WI38 (cell line): Measurements from ENCODE around the gene ZNF592.
"Not testable (repeated sequence)": the region's sequence is repeated elsewhere in the genome, so short reads cannot be mapped to it uniquely, and the experiment has no call there.

Source experiments
- H3K4me3 ChIP-seq: 2 replicates; pipeline ENCODE4 v1.5.1; 2011; ENCODE audit warnings: low read depth, mild to moderate bottlenecking, control low read depth, low read length
- CTCF ChIP-seq: IDR thresholded peaks from 2 replicates; pipeline ENCODE4 v1.5.1; 2012; ENCODE audit warnings: low read depth, mild to moderate bottlenecking, control low read depth, low read length

Gene ZNF592

GRCh38 chr15:84749111-84749991 is 959 bp downstream of the ZNF592 start:
- TF ChIP-seq CTCF = no peak
- H3K4me3 ChIP-seq = peak overlapping the region; percentile 95

GRCh38 chr15:84750583-84751092 is 2.2 kb downstream of the ZNF592 start:
- no peak overlapping the region for H3K4me3 ChIP-seq

GRCh38 chr15:84751721-84752120 is 3.3 kb downstream of the ZNF592 start:
- H3K4me3 ChIP-seq = not testable (repeated sequence)

More at GRCh38 chr15:84750583-84751092, 2.2 kb downstream of the ZNF592 start:
- TF ChIP-seq CTCF = no peak

- TF ChIP-seq CTCF = no peak
- H3K4me3 ChIP-seq = no peak overlapping the region; the same call in 1 of the 2 replicates
These were observed 3.8 kb downstream of the ZNF592 start for GRCh38 chr15:84752195-84752594.

- TF ChIP-seq CTCF = no peak
These were observed 4.3 kb downstream of the ZNF592 start for GRCh38 chr15:84752700-84753099.

GRCh38 chr15:84754889-84755288 is 6.5 kb downstream of the ZNF592 start:
- H3K4me3 ChIP-seq = not testable (repeated sequence)

More at GRCh38 chr15:84752700-84753099, 4.3 kb downstream of the ZNF592 start:
- H3K4me3 ChIP-seq = no peak overlapping the region; the same call in 1 of the 2 replicates

- no peak overlapping the region for H3K4me3 ChIP-seq
- no peak for TF ChIP-seq CTCF
These were observed 7.5 kb downstream of the ZNF592 start for GRCh38 chr15:84755736-84756527.

- no peak overlapping the region for H3K4me3 ChIP-seq
- TF ChIP-seq CTCF = no peak
These were observed 10.6 kb downstream of the ZNF592 start for GRCh38 chr15:84759018-84759417.
